Activated naive CD4-positive, alpha-beta T cell treated with Interleukin-2 at 50 U/mL for 16 hours (primary cell): Measurements from ENCODE around the gene GJC2.

Source experiments
- DNase-seq: peaks from one replicate; pipeline ENCODE4 v3.0.0-alpha.2; 2020

GJC2 gene

GRCh38 chr1:228159008-228159665 is 9.4 kb downstream of the GJC2 start:
- no peak for DNase-seq

- no peak for DNase-seq
Measured at GRCh38 chr1:228160201-228160761, 10.6 kb downstream of the GJC2 start.

DNA sequence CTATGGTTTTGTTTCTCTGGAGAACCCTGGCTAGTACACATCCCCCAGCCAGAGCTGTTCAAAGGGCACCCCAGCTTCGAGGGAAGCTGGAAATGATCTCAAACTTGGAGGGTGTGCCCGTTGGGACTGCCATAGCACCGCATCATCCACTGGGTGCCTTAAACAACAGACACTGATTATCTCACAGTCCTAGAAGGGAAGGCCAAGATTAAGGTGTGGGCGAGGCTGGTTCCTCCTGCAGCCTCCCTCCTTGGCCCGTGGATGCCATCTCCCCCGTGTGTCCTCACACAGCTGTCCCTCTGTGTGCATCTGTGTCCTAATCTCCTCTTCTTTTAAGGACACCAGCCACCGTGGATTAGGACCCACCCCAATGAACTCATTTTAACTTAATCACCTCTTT is 11.6 kb downstream of the GJC2 start:
- no peak for DNase-seq

- no peak for DNase-seq
Measured at GRCh38 chr1:228161866-228162265, 12.1 kb downstream of the GJC2 start.

- DNase-seq, result no peak
Measured at GRCh38 chr1:228162286-228163006, 12.7 kb downstream of the GJC2 start.

DNA sequence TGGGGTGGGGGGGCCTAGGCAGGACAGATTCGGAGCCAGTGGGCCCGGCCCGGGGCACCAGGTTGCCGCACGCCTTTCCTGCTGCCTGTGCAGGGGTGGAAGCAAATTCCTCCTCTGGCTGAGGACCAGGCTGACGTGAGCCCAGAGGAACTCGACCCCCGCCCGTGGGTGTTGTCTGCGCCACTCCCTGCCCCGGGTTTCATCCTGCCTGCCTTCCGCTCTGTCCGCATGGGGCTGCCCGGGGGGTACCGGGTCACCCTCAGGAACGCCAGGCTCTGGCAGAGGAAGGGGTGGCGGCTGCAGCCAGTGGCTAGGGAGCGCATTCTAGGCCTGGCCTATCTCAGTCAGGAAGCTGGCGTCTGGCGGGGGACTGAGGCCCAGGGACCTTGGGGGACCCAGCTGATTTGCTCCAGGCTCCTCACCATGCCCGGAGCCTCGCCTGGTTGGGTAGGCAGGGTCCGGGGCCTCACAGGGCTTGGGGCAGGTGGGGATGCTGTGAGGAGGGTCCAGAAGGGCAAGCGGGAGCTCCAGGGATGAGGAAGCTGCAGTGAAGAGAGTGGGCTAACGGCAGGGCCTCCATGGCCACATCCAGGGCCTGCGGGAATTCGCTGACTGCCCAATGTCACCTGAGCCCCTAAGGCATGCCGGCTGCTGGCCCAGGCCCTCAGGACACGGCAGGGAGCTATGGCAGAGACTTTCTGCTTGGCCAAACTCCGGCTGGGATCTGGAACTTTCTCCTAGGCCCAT is 13.4 kb downstream of the GJC2 start:
- DNase-seq, result no peak

DNA sequence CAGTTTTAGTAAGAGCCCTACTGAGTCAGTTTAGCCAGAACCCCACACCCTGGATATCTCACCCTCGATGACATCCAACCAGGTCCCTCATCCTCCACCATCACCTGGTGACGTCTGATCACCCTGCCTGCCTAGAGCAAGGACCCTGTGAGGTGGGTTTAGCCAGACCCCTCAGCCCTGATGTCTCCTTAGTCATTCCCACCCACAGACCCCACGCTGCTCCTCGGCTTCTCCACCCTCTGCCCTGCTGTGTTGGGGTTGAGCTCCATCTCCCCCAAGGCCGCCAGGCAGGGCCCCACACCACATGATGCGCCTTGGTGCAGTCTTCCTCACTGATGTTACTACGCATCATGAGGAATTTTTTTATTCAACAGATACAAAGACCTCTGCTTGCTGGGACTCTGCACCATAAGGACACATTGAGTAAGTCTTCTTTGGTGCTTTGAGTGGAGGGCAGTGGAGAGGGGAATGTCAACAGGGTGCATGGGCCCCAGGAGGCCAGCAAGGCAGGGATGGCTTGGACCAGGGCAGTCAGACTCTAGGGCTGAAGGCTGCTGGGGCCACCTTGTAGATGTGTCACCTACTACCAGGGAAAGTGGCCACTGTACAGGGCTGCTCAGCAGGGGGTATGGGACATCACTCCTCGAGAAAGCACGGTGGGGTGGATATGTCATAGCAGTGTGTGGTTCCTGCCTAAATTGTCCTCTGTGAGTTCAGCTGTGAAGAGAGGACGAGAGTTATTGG is 14.2 kb downstream of the GJC2 start:
- DNase-seq, result no peak

- no peak for DNase-seq
Measured at GRCh38 chr1:228164561-228165371, 15.0 kb downstream of the GJC2 start.

DNA sequence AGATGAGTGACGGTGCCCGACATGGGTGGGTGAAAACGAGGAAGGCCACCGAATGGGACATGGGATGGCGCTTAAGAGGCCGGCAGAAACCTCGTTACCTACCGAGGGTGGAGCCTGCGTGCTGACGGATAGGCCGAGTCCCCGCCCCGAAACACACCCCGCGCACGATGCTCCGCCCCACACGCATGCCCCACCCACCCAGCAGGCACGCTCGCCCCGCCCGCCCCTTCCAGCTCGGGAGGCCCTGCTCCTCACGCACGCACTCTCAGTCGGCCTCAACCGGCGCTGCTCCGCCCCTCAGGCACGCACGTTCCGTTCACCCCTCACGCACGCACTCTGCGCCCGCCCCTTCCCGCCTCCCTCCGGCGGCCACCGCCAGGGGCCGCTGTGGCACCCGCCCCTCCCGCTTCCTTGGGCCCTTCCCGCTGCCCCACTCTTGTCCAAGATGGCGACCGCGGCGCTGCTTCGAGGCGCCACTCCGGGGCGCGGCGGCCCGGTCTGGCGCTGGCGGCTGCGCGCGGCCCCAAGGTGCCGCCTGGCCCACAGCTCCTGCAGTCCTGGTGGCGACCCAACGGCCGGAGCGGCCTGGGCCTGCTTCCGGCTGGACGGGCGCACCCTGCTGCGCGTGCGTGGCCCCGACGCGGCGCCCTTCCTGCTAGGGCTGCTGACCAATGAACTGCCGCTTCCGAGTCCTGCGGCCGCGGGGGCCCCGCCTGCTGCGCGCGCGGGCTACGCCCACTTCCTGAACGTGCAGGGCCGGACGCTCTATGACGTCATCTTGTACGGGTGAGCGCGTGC is 15.8 kb downstream of the GJC2 start, which contains the start of gene IBA57:
Gene IBA57, plus strand, starts transcription at position 433 of the 798 bp plus-strand sequence. Its CDS starts 13 bp downstream, at position 446.
- peak; percentile 100 for DNase-seq

DNA sequence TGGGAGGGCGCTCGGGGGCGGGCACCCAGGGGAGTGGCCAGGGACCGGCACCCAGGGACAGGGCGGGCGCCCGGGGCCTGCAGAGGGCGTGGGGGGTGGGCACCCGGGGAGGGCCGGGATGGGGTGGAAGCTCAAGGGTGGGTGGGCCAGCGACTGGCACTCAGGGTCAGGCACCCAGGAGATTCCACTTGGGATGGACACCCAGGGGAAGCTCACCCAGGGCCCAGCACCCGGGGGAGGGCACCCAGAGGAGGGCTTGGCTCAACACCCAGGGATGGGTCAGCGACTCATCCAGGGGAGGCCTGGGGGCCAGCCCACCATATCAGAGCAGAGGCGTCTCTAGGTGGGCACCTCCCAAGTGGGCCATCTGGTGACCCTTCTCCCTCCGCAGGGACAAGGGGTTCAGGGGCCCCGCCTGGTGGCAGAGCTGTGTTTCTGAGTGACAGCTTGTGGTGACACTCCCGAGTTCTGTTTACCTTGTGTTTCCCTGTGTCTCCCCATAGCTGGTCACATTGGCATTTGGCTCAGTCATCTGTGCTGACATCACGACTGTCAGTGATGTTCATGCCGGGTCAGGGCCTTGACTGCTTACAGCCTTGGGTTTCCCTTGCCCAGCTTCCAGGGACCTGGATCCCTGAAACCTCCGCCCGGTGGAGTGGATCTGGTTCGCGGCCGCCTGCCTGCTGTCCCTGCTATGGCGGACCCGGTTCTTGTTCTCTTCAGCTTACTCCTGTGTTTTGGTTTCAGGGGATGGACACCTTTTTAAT is 16.6 kb downstream of the GJC2 start:
- DNase-seq, result peak; percentile 54

DNA sequence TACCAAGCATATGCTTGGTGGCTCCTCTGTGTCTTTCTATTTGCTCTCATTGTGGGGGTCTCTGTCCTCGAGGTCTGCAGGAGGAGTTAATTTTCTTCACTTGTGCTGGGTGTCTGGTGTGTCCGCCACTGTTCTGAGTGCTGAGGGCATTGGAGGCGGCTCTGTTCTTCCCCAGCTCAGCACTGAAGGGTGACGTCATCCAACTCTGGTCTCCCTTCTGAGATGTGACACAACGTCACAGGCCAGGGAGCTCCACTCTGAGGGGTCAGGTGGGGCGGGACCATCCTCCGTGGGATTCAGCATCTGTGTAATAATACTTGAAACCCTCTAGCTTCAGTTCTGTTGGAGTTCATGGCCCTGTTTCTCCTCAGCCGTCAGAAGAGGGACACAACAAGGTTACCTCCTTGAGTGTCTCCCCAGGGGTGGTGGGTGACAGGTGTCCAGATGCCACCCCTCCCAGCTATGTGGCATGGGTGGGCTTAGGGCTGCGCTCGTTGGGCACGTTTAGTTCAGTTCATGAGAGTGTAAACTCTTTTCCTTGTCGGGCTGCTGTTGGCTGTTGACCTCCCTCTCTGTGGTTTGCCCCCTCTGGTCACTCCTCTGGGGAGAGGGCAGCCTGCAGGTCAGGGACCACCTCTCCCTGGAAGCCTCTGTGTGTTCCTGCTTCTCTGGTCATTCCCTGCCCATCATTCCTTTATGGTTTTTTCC is 19.0 kb downstream of the GJC2 start:
- no peak for DNase-seq

GRCh38 chr1:228169345-228169744 is 19.6 kb downstream of the GJC2 start:
- no peak for DNase-seq

DNA sequence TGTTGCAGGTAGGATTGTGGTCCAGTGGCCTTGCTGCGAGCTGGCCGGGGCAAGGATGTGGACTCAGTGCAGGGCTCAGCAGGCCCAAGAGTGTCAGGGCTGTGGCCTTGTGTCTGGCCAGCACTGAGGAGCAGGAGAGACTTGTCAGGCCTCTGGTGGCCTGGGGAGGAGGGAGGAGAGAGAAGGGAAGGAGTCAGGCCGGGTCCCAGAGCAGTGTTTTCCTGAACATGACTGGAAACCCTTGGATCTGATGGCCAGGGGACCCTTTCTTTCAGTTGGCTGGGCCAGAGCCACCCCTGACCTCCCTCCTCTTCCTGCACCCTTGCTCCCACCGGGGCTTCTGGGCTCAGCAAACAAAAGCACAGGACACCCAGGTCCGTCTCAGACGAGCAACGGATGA is 20.9 kb downstream of the GJC2 start:
- no peak for DNase-seq

GRCh38 chr1:228171221-228171891 is 21.6 kb downstream of the GJC2 start:
- DNase-seq, result no peak

- DNase-seq, result no peak
Measured at GRCh38 chr1:228172591-228173527, 23.1 kb downstream of the GJC2 start.

DNA sequence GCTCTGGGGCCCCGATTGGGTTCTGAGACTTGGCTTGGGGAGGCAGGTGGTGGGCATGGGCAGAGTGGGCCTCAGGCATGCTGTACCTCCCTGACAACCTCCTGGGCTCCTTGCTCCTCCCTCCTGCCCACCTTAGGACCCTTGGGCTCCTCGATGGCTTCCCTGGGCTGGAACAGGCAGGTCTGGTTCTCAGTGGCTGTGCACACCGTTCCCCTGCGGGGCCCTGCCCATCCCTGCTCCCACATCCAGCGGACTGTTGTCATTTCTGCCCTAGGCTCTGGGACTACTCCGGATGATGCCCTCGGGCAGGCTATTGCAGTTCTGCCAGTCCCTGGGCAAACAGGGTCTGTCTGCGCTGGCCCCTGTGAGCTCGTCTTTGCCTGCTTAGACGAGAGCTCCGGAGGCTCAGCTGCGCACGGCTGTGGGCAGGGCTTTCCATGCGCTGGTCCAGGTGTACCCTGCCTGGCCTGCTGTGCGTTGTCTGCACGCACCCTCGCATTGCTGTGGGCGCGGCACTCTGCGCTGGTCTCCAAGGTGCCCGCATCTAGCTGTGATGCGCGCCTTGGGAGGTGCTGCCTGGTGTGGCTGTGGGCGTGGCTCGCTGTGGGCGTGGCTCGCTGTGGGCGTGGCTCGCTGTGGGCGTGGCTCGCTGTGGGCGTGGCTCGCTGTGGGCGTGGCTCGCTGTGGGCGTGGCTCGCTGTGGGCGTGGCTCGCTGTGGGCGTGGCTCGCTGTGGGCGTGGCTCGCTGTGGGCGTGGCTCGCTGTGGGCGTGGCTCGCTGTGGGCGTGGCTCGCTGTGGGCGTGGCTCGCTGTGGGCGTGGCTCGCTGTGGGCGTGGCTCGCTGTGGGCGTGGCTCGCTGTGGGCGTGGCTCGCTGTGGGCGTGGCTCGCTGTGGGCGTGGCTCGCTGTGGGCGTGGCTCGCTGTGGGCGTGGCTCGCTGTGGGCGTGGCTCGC is 24.1 kb downstream of the GJC2 start:
- DNase-seq, result peak; percentile 24
